Loucy (cell line): Measurements from ENCODE around the gene TP73.

ENCODE experiments used
- H2AFZ ChIP-seq: fragments of 200-600 bp; sonication (generic); 2 replicates; pipeline ENCODE4 v1.6.0; 2016; ENCODE audit warnings: antibody characterized with exemption, mild to moderate bottlenecking, low read length, moderate library complexity
- H3F3A ChIP-seq: fragments of 200-600 bp; 2 replicates; pipeline ENCODE4 v1.6.0; 2016; ENCODE audit warnings: antibody characterized with exemption, low read depth, mild to moderate bottlenecking
- H3K27me3 ChIP-seq: fragments of 200-600 bp; sonication (generic); 2 replicates; pipeline ENCODE4 v1.6.1; 2014; ENCODE audit warnings: low read length, mild to moderate bottlenecking; ENCODE audit not compliant: insufficient read depth, poor library complexity, severe bottlenecking
- H3K36me3 ChIP-seq: fragments of 200-600 bp; sonication (generic); 2 replicates; pipeline ENCODE4 v1.6.1; 2016; ENCODE audit warnings: low read length; ENCODE audit not compliant: insufficient read depth
- H3K4me1 ChIP-seq: fragments of 200-600 bp; sonication (generic); 2 replicates; pipeline ENCODE4 v1.5.1; 2014; ENCODE audit warnings: low read length, mild to moderate bottlenecking; ENCODE audit not compliant: insufficient read depth, poor library complexity, severe bottlenecking
- H3K4me2 ChIP-seq: fragments of 200-600 bp; sonication (generic); 2 replicates; pipeline ENCODE4 v1.6.0; 2014; ENCODE audit warnings: antibody characterized with exemption, low read length, low read depth, mild to moderate bottlenecking; ENCODE audit not compliant: poor library complexity, severe bottlenecking
- H3K4me3 ChIP-seq: fragments of 200-600 bp; sonication (generic); 2 replicates; pipeline ENCODE4 v1.5.1; 2014; ENCODE audit warnings: low read length, mild to moderate bottlenecking, mixed read lengths; ENCODE audit not compliant: poor library complexity, severe bottlenecking
- H3K79me2 ChIP-seq: fragments of 200-600 bp; sonication (generic); 2 replicates; pipeline ENCODE4 v1.6.1; 2014; ENCODE audit warnings: low read length; ENCODE audit not compliant: insufficient read depth
- H3K9ac ChIP-seq: fragments of 200-600 bp; sonication (generic); 2 replicates; pipeline ENCODE4 v1.6.0; 2014; ENCODE audit warnings: mild to moderate bottlenecking, low read depth, low read length, moderate library complexity; ENCODE audit not compliant: poor library complexity, severe bottlenecking
- H3K9me2 ChIP-seq: fragments of 200-600 bp; sonication (generic); replicated peaks from 2 replicates; pipeline ENCODE4 v1.6.1; 2016; ENCODE audit warnings: low read depth, low read length, mixed read lengths
- H3K9me3 ChIP-seq: fragments of 200-600 bp; sonication (generic); 2 replicates; pipeline ENCODE4 v1.6.1; 2014; ENCODE audit warnings: mild to moderate bottlenecking, antibody characterized with exemption, low read length, low read depth; ENCODE audit not compliant: insufficient read depth
- H4K20me1 ChIP-seq: fragments of 200-600 bp; sonication (generic); 2 replicates; pipeline ENCODE4 v1.6.0; 2014; ENCODE audit warnings: antibody characterized with exemption, low read length, mild to moderate bottlenecking; ENCODE audit not compliant: insufficient read depth, poor library complexity, severe bottlenecking
- EZH2phosphoT487 ChIP-seq: fragments of 200-600 bp; IDR thresholded peaks from 2 replicates; pipeline ENCODE4 v1.6.1; 2018; ENCODE audit warnings: antibody characterized with exemption, mild to moderate bottlenecking, moderate library complexity, borderline replicate concordance
- TF ChIP-seq, protein P1 (sequence below): fragments of 200-600 bp; sonication (generic); conservative IDR thresholded peaks from 2 replicates; pipeline ENCODE4 v1.5.1; 2014; ENCODE audit warnings: mild to moderate bottlenecking, antibody characterized with exemption, low read length

TP73 gene

DNA sequence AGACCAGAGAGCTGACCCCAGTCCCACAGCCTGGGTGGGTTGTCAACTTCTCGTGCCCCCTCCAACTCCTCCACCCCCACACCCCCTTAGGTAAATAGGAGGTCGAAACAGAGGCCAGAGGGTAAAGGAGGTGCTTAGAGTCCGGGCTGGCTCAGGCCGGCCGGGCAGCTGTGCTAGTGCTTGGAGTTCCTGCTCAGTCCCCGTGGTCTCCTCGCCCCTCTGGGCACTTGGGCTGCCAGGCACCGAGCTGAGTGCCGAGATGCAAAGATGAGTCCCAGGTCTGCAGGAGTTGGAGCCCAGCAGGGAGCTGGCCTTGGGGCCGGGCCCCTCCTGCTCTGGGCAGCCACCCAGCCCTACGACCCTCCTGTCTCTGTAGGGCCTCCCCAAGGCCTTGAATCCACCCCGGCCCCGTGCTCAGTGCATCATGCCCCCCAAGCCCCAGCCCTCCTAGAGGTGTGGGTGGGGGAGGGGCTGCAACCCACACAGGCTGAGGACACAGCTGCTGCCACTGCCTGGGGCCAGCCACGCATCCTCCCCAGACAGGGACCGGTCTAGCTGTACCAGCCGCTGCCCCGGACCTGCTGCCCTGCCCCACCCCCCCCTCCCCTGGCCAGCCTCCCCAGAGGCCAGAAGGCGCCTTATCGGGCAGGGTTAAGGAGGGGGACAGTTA, 122.1 kb downstream of the TP73 start:
- Histone ChIP-seq H3K4me2 (no peak overlapping the region), H2AFZ (no peak overlapping the region), H3K27me3 (no peaks in the 10 kb centered on the region), H3K4me3 (no peak overlapping the region), H4K20me1 (no peaks in the 10 kb centered on the region), H3K79me2 (no peaks in the 10 kb centered on the region), H3F3A (no peaks in the 10 kb centered on the region), H3K9me3 (no peaks in the 10 kb centered on the region), H3K4me1 (peaks cover 5% of the 10 kb centered on the region), H3K9ac (no peak overlapping the region), H3K36me3 (peaks cover 5% of the 10 kb centered on the region; the same call in 1 of the 2 replicates), H3K9me2 (no peaks in the 10 kb centered on the region)
- no peak for TF ChIP-seq EZH2phosphoT487
- TF ChIP-seq, protein P1, sequence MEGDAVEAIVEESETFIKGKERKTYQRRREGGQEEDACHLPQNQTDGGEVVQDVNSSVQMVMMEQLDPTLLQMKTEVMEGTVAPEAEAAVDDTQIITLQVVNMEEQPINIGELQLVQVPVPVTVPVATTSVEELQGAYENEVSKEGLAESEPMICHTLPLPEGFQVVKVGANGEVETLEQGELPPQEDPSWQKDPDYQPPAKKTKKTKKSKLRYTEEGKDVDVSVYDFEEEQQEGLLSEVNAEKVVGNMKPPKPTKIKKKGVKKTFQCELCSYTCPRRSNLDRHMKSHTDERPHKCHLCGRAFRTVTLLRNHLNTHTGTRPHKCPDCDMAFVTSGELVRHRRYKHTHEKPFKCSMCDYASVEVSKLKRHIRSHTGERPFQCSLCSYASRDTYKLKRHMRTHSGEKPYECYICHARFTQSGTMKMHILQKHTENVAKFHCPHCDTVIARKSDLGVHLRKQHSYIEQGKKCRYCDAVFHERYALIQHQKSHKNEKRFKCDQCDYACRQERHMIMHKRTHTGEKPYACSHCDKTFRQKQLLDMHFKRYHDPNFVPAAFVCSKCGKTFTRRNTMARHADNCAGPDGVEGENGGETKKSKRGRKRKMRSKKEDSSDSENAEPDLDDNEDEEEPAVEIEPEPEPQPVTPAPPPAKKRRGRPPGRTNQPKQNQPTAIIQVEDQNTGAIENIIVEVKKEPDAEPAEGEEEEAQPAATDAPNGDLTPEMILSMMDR: no peak

DNA sequence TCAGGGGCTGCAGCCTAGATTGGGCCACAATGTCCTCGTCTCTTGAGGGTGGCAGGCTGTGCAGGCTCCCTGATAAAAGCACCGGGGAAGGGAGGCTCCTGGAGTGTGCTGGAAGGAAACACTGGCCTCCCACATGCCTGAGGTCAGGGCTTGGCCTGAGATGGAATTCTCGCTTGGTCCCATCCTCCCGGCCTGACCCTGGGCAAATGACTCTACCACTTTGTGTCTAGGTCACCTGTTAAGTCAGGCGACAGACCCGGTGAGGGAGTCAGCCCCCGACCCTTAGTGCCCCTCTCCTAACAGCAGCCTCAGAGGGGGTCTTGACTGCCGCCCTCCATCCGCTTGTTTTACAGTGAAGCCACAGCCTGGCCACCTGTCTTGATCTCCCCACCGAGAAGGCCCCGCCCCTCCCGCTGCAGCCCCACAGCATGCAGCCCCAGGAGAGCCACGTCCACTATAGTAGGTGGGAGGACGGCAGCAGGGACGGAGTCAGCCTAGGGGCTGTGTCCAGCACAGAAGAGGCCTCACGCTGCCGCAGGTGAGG, 122.7 kb downstream of the TP73 start:
- Histone ChIP-seq H3K27me3 (no peaks in the 10 kb centered on the region), H3F3A (no peaks in the 10 kb centered on the region)

DNA sequence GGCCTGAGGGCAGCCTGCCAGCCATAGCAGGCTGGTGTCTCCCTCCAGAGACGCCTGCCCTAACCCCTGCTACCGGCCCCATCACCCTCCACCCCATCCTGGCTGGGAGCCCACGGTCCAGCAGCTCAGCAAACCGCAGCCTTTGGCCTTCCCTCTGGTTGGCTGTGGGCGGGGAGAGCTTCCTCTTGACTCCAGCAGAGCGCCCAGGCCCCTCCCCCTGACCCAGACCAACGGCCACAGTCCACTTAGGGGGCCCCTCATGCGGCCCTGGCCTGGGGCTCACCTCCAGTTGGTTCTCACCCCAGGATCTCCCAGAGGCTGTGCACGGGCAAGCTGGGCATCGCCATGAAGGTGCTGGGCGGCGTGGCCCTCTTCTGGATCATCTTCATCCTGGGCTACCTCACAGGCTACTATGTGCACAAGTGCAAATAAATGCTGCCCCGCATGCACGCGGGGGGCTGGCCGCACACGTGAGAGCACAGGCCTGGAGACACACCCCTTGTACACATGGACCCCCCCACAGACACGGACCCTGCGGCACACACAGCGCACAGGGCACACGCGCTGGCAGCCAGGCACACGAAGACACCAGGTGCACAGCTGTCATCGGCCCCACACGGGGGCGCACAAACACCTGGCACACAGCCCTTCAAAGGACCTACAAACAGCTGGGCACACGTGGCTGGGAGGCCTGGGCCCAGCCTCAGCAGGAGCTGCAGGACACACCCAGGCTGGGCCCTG, 123.3 kb downstream of the TP73 start:
- Histone ChIP-seq H3K79me2 (no peaks in the 10 kb centered on the region), H3K4me2 (peak overlapping the region; percentile 1), H2AFZ (no peak overlapping the region), H3K36me3 (peaks cover 17% of the 10 kb centered on the region; the same call in 1 of the 2 replicates), H3K4me3 (no peak overlapping the region), H3K27me3 (no peaks in the 10 kb centered on the region), H3K9me3 (no peaks in the 10 kb centered on the region), H3K9me2 (no peaks in the 10 kb centered on the region), H3K9ac (no peak overlapping the region), H4K20me1 (no peaks in the 10 kb centered on the region), H3K4me1 (peaks cover 5% of the 10 kb centered on the region), H3F3A (no peaks in the 10 kb centered on the region)
- no peak for TF ChIP-seq EZH2phosphoT487
- TF ChIP-seq, protein P1: peak; percentile 62

More for the DNA sequence above, 122.7 kb downstream of the TP73 start:
- Histone ChIP-seq H4K20me1 (no peaks in the 10 kb centered on the region), H3K9me2 (no peaks in the 10 kb centered on the region), H3K4me1 (peaks cover 5% of the 10 kb centered on the region), H3K4me2 (peak overlapping the region; percentile 1), H2AFZ (no peak overlapping the region), H3K9me3 (no peaks in the 10 kb centered on the region), H3K9ac (no peak overlapping the region), H3K4me3 (no peak overlapping the region), H3K36me3 (peaks cover 11% of the 10 kb centered on the region; the same call in 1 of the 2 replicates), H3K79me2 (no peaks in the 10 kb centered on the region)
- TF ChIP-seq, protein P1: no peak
- TF ChIP-seq EZH2phosphoT487: no peak
